H1 (cell line): ENCODE results near the gene FBXO17. TPM values are rescaled to one million over a fixed set of nuclear protein-coding genes. Genes with fewer than 3 reads are reported as not detected.

Experiments used
- CTCF ChIA-PET: fragments of 300-600 bp; sonication (Branson Sonifier 250); formaldehyde crosslinking; loops from one replicate; lab custom pipeline; 2021; ENCODE audit not compliant: partially characterized antibody; lab: Charles Lee
- POLR2A ChIA-PET: fragments of 300-600 bp; sonication (Branson Sonifier 250); formaldehyde crosslinking; loops from one replicate; lab custom pipeline; 2021; ENCODE audit warnings: inconsistent platforms; ENCODE audit not compliant: partially characterized antibody; lab: Charles Lee
- DNase-seq, 2 experiments: peaks; one replicate each; pipeline versions ENCODE4 v3.0.0 to v3.0.0-alpha.2; 2010 to 2022; ENCODE audit warnings: low spot score in 2 of 2, low read depth in 1 of 2, mixed read lengths in 1 of 2
- FAIRE-seq: peaks from 2 replicates; lab custom pipeline; 2011; peaks lifted over from hg19 to GRCh38; lab: Jason Lieb, UNC
- H2AFZ ChIP-seq: 2 replicates; pipeline ENCODE4 v1.8.1; 2012; ENCODE audit warnings: low read length, inconsistent platforms
- H2AK5ac ChIP-seq: 2 replicates; pipeline ENCODE4 v1.6.1; 2013; ENCODE audit warnings: low read depth, low read length
- H2BK120ac ChIP-seq: replicated peaks from 2 replicates; pipeline ENCODE3; 2013; ENCODE audit warnings: low read depth, low read length, inconsistent platforms
- H2BK12ac ChIP-seq: 2 replicates; pipeline ENCODE4 v1.6.1; 2013; ENCODE audit warnings: low read depth, low read length
- H2BK15ac ChIP-seq: 2 replicates; pipeline ENCODE4 v1.6.1; 2013; ENCODE audit warnings: low read length
- H2BK20ac ChIP-seq: 2 replicates; pipeline ENCODE4 v1.6.1; 2013; ENCODE audit warnings: low read length
- H2BK5ac ChIP-seq: 2 replicates; pipeline ENCODE4 v1.6.1; 2013; ENCODE audit warnings: low read depth, low read length
- H3K14ac ChIP-seq: 2 replicates; pipeline ENCODE4 v1.6.1; 2013; ENCODE audit warnings: inconsistent platforms; ENCODE audit not compliant: insufficient read length
- H3K18ac ChIP-seq: 2 replicates; pipeline ENCODE4 v1.6.1; 2013; ENCODE audit warnings: low read length; ENCODE audit errors: extremely low read depth
- H3K23ac ChIP-seq: 2 replicates; pipeline ENCODE4 v1.6.1; 2013; ENCODE audit warnings: inconsistent platforms; ENCODE audit not compliant: insufficient read length
- H3K23me2 ChIP-seq: 2 replicates; pipeline ENCODE4 v1.6.1; 2013; ENCODE audit warnings: low read depth, low read length
- H3K27ac ChIP-seq: 2 replicates; pipeline ENCODE4 v1.6.1; 2011; ENCODE audit warnings: low read depth, low read length, inconsistent platforms
- H3K27me3 ChIP-seq, 4 experiments: replicated peaks in 1 of 4; 1 replicate in 1 of 4; 2 replicates in 3 of 4; pipeline versions ENCODE4 v1.6.1 to v1.8.1; 2011 to 2013; ENCODE audit warnings: low read length in 3 of 4, mild to moderate bottlenecking in 3 of 4, inconsistent platforms in 2 of 4, mixed read lengths in 2 of 4, moderate library complexity in 1 of 4; ENCODE audit not compliant: control insufficient read depth in 3 of 4, insufficient read depth in 3 of 4; ENCODE audit errors: extremely low read depth in 1 of 4
- H3K36me3 ChIP-seq, 4 experiments: 2 replicates each; pipeline versions ENCODE4 v1.6.1 to v1.8.1; 2011 to 2013; ENCODE audit warnings: mild to moderate bottlenecking in 4 of 4, low read length in 3 of 4, moderate library complexity in 2 of 4, control low read depth in 1 of 4, inconsistent platforms in 1 of 4; ENCODE audit not compliant: insufficient read depth in 4 of 4, control insufficient read depth in 2 of 4
- H3K4ac ChIP-seq: replicated peaks from 2 replicates; pipeline ENCODE3; 2013; ENCODE audit warnings: low read length, low read depth, mixed read lengths, inconsistent platforms; ENCODE audit not compliant: insufficient read length
- H3K4me1 ChIP-seq, 4 experiments: replicated peaks in 1 of 4; 1 replicate in 1 of 4; 2 replicates in 3 of 4; pipeline versions ENCODE4 v1.6.1 to v1.8.1; 2011 to 2013; ENCODE audit warnings: low read length in 3 of 4, inconsistent platforms in 2 of 4, mixed read lengths in 1 of 4; ENCODE audit not compliant: insufficient read depth in 4 of 4, control insufficient read depth in 3 of 4
- H3K4me2 ChIP-seq, 2 experiments: 2 replicates each; pipeline versions ENCODE4 v1.6.1 to v1.8.1; 2011 to 2013; ENCODE audit warnings: low read depth in 2 of 2, low read length in 2 of 2, control low read depth in 1 of 2, inconsistent platforms in 1 of 2, mild to moderate bottlenecking in 1 of 2; ENCODE audit not compliant: insufficient read depth in 1 of 2
- H3K4me3 ChIP-seq, 4 experiments: fragments of 200-600, 300-600 bp in 1 of 4; sonication (generic), shearing (Covaris generic), sonication (Bioruptor Twin) in 1 of 4; 2 replicates each; pipeline versions ENCODE4 v1.5.1 to v1.8.1; 2011 to 2016; ENCODE audit warnings: low read length in 4 of 4, low read depth in 3 of 4, control low read depth in 2 of 4, inconsistent platforms in 2 of 4, mild to moderate bottlenecking in 2 of 4, mixed read lengths in 1 of 4, moderate library complexity in 1 of 4; ENCODE audit not compliant: insufficient read depth in 2 of 4; ENCODE audit errors: extremely low read depth in 1 of 4
- H3K56ac ChIP-seq: replicated peaks from 2 replicates; pipeline ENCODE3; 2013; ENCODE audit warnings: low read depth, mild to moderate bottlenecking, mixed read lengths, low read length, inconsistent platforms; ENCODE audit not compliant: insufficient read length
- H3K79me1 ChIP-seq: 2 replicates; pipeline ENCODE4 v1.6.1; 2013; ENCODE audit warnings: low read depth, low read length, control low read depth
- H3K79me2 ChIP-seq, 2 experiments: 2 replicates each; pipeline versions ENCODE4 v1.6.1 to v1.8.1; 2012 to 2013; ENCODE audit warnings: low read length in 2 of 2, mild to moderate bottlenecking in 2 of 2, inconsistent platforms in 1 of 2; ENCODE audit not compliant: insufficient read depth in 2 of 2, control insufficient read depth in 1 of 2
- H3K9ac ChIP-seq, 4 experiments: replicated peaks in 1 of 4; 1 replicate in 1 of 4; 2 replicates in 3 of 4; pipeline versions ENCODE4 v1.6.1 to v1.8.1; 2011 to 2013; ENCODE audit warnings: low read depth in 3 of 4, low read length in 3 of 4, control low read depth in 2 of 4, mild to moderate bottlenecking in 2 of 4, moderate library complexity in 2 of 4, inconsistent platforms in 1 of 4; ENCODE audit errors: extremely low read depth in 1 of 4
- H3K9me3 ChIP-seq, 2 experiments: 2 replicates each; pipeline versions ENCODE4 v1.6.1 to v1.8.1; 2012 to 2013; ENCODE audit warnings: mild to moderate bottlenecking in 2 of 2, moderate library complexity in 2 of 2, control low read depth in 1 of 2, inconsistent platforms in 1 of 2, low read depth in 1 of 2, low read length in 1 of 2, mixed read lengths in 1 of 2; ENCODE audit not compliant: insufficient read depth in 2 of 2
- H4K20me1 ChIP-seq, 2 experiments: replicated peaks in 1 of 2; 2 replicates each; pipeline versions ENCODE3 to v1.8.1; 2011 to 2013; ENCODE audit warnings: inconsistent platforms in 2 of 2, low read length in 2 of 2, mild to moderate bottlenecking in 1 of 2; ENCODE audit not compliant: insufficient read depth in 2 of 2, control insufficient read depth in 1 of 2
- H4K5ac ChIP-seq: 2 replicates; pipeline ENCODE4 v1.6.1; 2013; ENCODE audit warnings: low read length, low read depth, mixed read lengths, inconsistent platforms; ENCODE audit not compliant: insufficient read length
- H4K8ac ChIP-seq: 2 replicates; pipeline ENCODE4 v1.8.0; 2013; ENCODE audit warnings: mild to moderate bottlenecking, moderate library complexity, low read length, inconsistent platforms; ENCODE audit not compliant: insufficient read depth; ENCODE audit errors: extremely low read depth
- H4K91ac ChIP-seq: replicated peaks from 2 replicates; pipeline ENCODE3; 2013; ENCODE audit warnings: low read length, mixed read lengths, inconsistent platforms; ENCODE audit not compliant: insufficient read length
- FOSL1 ChIP-seq: IDR thresholded peaks from 2 replicates; pipeline ENCODE4 v1.6.1; 2011; ENCODE audit warnings: mild to moderate bottlenecking, low read depth, low read length, moderate library complexity; ENCODE audit not compliant: insufficient read depth
- MAFK ChIP-seq: IDR thresholded peaks from 2 replicates; pipeline ENCODE4 v1.6.1; 2012; ENCODE audit warnings: low read depth, mild to moderate bottlenecking, improper control_type of control experiment, low read length
- NRF1 ChIP-seq: IDR thresholded peaks from 2 replicates; pipeline ENCODE4 v1.6.1; 2011; ENCODE audit warnings: mild to moderate bottlenecking, low read depth, low read length, improper control_type of control experiment
- RFX5 ChIP-seq: IDR thresholded peaks from 2 replicates; pipeline ENCODE4 v1.6.1; 2011; ENCODE audit warnings: low read depth, low read length, improper control_type of control experiment, borderline replicate concordance
- WGBS, 2 experiments: shearing (Covaris generic) in 1 of 2; methylation state at CpG; one replicate each; pipeline versions ENCODE4 v1.1.6 to v1.1.7; 2013 to 2015; ENCODE audit warnings: low lambda C conversion rate in 2 of 2, mixed read lengths in 2 of 2, inconsistent platforms in 1 of 2, low coverage in 1 of 2, missing lambda C conversion rate in 1 of 2; ENCODE audit not compliant: insufficient replicate concordance in 2 of 2, insufficient coverage in 1 of 2, insufficient read length in 1 of 2; ENCODE audit errors: extremely low coverage in 1 of 2, missing lambda C conversion rate in 1 of 2; 5-methylcytosine and 5-hydroxymethylcytosine counted together
- polyA plus RNA-seq, 7 experiments: library from polyadenylated mRNA; depleted of rRNA in 3 of 7; stranded (reverse) in 5 of 7; unstranded in 2 of 7; fragments of >200 nt in 5 of 7; fragments of 200-250 nt in 2 of 7; gene quantifications; 1 replicate in 5 of 7; 2 replicates in 1 of 7; 4 replicates in 1 of 7; pipeline versions ENCODE4 v1.2.1 to v1.2.3, GENCODE V29; 2011 to 2013; ENCODE audit warnings: missing spikeins in 2 of 7, mixed read lengths in 2 of 7
- total RNA-seq: library from RNA; stranded (reverse); fragmentation: NEBNext Ultra II Directional; extraction: Animal tissue kit (Norgen Biotek cat#: 25700); gene quantifications from 2 replicates; pipeline ENCODE4 v1.2.1, GENCODE V29; 2021

The FBXO17 gene
- total and polyA plus RNA-seq, 2 of the 8 experiments (the other 6 are each of a cell fraction or from before 2014, with no cell fraction given), result 11.7 to 15.3 TPM

DNA sequence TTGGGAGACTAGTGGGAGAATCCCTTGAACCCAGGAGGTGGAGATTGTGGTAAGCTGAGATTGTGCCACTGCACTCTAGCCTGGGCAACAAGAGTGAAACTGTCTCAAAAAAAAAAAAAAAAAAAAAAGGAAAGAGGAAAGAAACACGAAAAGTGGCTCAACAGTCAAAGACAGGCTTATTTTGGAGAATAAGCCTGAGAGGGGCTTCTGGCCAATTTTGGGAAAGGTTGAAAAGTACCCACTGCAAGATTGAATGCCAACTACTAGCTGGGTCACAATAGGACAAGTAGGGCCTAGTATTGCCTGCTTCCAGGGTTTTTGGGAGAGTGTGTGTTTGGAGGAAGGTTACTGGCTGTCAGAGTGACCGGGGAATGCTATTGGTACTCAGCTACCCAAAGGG lies 17.2 kb downstream of the FBXO17 start:
- no peak overlapping the region for H3K14ac ChIP-seq
- H2BK20ac ChIP-seq, result no peak overlapping the region
- 0 out of 4 replicates have a peak, but pooled peaks cover 0 to 3% of the 10 kb centered on the region in 2 experiments for H3K9me3 ChIP-seq
- H3K4me3 ChIP-seq, result no peak overlapping the region
- no peaks in the 10 kb centered on the region for H3K23me2 ChIP-seq
- H2BK120ac ChIP-seq, result no peak overlapping the region
- no peaks in the 10 kb centered on the region for H3K79me2 ChIP-seq
- H3K9ac ChIP-seq, result no peak overlapping the region
- peaks cover 0 to 3% (median under 1%) of the 10 kb centered on the region in 4 experiments; a peak in 2 of 7 replicates for H3K4me1 ChIP-seq
- no peaks in the 10 kb centered on the region for H3K36me3 ChIP-seq
- H2BK12ac ChIP-seq, result no peak overlapping the region
- no peak overlapping the region for H4K91ac ChIP-seq
- FAIRE-seq (no peak), DNase-seq (no peak)
- no peak overlapping the region for H2AFZ ChIP-seq
- 89% methylated on average over 1 of the region's 2 CpGs; no CpG with 5 or more reads in 1 of the 2 experiments for WGBS, 2 experiments
- H3K4me2 ChIP-seq, result no peak overlapping the region
- H3K18ac ChIP-seq, result no peak overlapping the region
- no peak overlapping the region for H4K5ac ChIP-seq
- no peak overlapping the region for H2BK5ac ChIP-seq
- no peak overlapping the region for H3K56ac ChIP-seq
- H3K27me3 ChIP-seq, result no peaks in the 10 kb centered on the region
- no peaks in the 10 kb centered on the region; the same call in 1 of the 2 replicates for H3K79me1 ChIP-seq
- no peak overlapping the region for H3K23ac ChIP-seq
- peaks cover 0 to 4% of the 10 kb centered on the region in 2 experiments for H4K20me1 ChIP-seq
- H2AK5ac ChIP-seq, result no peak overlapping the region
- H3K4ac ChIP-seq, result no peak overlapping the region
- H2BK15ac ChIP-seq, result no peak overlapping the region
- ChIA-PET CTCF (interaction anchor here (0.6 to 2.6 kb wide), 5 partner anchors 18 to 212 kb away, joined by 3 to 13 read pairs (median 4); partner anchors contain the start of genes FBXO17, MRPS12 and SARS2), POLR2A (no interaction called here)
- H4K8ac ChIP-seq, result no peak overlapping the region
- H3K27ac ChIP-seq, result no peak overlapping the region
- TF ChIP-seq MAFK (no peak), RFX5 (no peak), NRF1 (no peak), FOSL1 (no peak)
